ENCODE results near the gene CDH23. TPM values are rescaled to one million over a fixed set of nuclear protein-coding genes. Genes with fewer than 3 reads are reported as not detected.

CDH23 gene
- total RNA-seq, 1 donor from 2014 or later, result 9.4 TPM

GRCh38 chr10:71517298-71518169, 120.8 kb downstream of the CDH23 start:
- Mint-ChIP-seq H3K9me3 (no peaks in the 10 kb centered on the region), H3K4me3 (no peak overlapping the region), H3K4me1 (ENCODE audit: unreplicated experiment) (peaks cover 12% of the 10 kb centered on the region), H3K27me3 (peaks cover 8% of the 10 kb centered on the region), H3K36me3 (no peaks in the 10 kb centered on the region), H3K27ac (no peak overlapping the region)
- DNase-seq (ENCODE audit: extremely low spot score, unreplicated experiment), result no peak
- TF ChIP-seq CTCF (conservative IDR thresholded peaks at IDR 0.05), result no peak

GRCh38 chr10:71520042-71520441, 123.3 kb downstream of the CDH23 start:
- TF ChIP-seq CTCF (conservative IDR thresholded peaks at IDR 0.05), result no peak
- Mint-ChIP-seq H3K27me3 (peaks cover 8% of the 10 kb centered on the region), H3K36me3 (no peaks in the 10 kb centered on the region), H3K27ac (no peak overlapping the region), H3K9me3 (no peaks in the 10 kb centered on the region), H3K4me3 (no peak overlapping the region), H3K4me1 (ENCODE audit: unreplicated experiment) (peaks cover 8% of the 10 kb centered on the region)
- DNase-seq (ENCODE audit: extremely low spot score, unreplicated experiment), result no peak

GRCh38 chr10:71521504-71522441, 125.1 kb downstream of the CDH23 start:
- DNase-seq (ENCODE audit: extremely low spot score, unreplicated experiment), result no peak
- Mint-ChIP-seq H3K27me3 (peaks cover 8% of the 10 kb centered on the region), H3K4me1 (ENCODE audit: unreplicated experiment) (no peaks in the 10 kb centered on the region), H3K27ac (peak overlapping the region; percentile 40), H3K36me3 (no peaks in the 10 kb centered on the region), H3K9me3 (no peaks in the 10 kb centered on the region), H3K4me3 (no peak overlapping the region)
- TF ChIP-seq CTCF (conservative IDR thresholded peaks at IDR 0.05), result no peak

GRCh38 chr10:71522442-71523144, 125.9 kb downstream of the CDH23 start:
- Mint-ChIP-seq H3K9me3 (no peaks in the 10 kb centered on the region), H3K4me3 (no peak overlapping the region), H3K27me3 (peaks cover 8% of the 10 kb centered on the region), H3K4me1 (ENCODE audit: unreplicated experiment) (peaks cover 3% of the 10 kb centered on the region), H3K27ac (no peak overlapping the region), H3K36me3 (no peaks in the 10 kb centered on the region)
- DNase-seq (ENCODE audit: extremely low spot score, unreplicated experiment), result no peak
- no peak for TF ChIP-seq CTCF (conservative IDR thresholded peaks at IDR 0.05)

GRCh38 chr10:71523756-71524155, 127.0 kb downstream of the CDH23 start:
- Mint-ChIP-seq H3K4me3 (no peak overlapping the region), H3K36me3 (no peaks in the 10 kb centered on the region), H3K27ac (no peak overlapping the region), H3K9me3 (no peaks in the 10 kb centered on the region), H3K27me3 (peaks cover 8% of the 10 kb centered on the region), H3K4me1 (ENCODE audit: unreplicated experiment) (peaks cover 12% of the 10 kb centered on the region)
- no peak for TF ChIP-seq CTCF (conservative IDR thresholded peaks at IDR 0.05)
- no peak for DNase-seq (ENCODE audit: extremely low spot score, unreplicated experiment)
